Fibroblast of lung (primary cell): ENCODE data around the gene CARD10.

Source experiments
- EZH2 ChIP-seq: IDR thresholded peaks from 2 replicates; pipeline ENCODE4 v1.5.1; 2012; ENCODE audit warnings: low read length, control low read depth, mild to moderate bottlenecking; ENCODE audit errors: missing control alignments
- TF ChIP-seq, protein P1 (sequence below), 2 donors: IDR thresholded peaks in 1 of 2; conservative IDR thresholded peaks in 1 of 2; 1 replicate in 1 of 2; 2 replicates in 1 of 2; pipeline ENCODE4 v1.5.1; 2011 to 2012; ENCODE audit warnings: low read length in 2 of 2, control low read depth in 1 of 2, inconsistent platforms in 1 of 2, low read depth in 1 of 2, mild to moderate bottlenecking in 1 of 2

DNA sequence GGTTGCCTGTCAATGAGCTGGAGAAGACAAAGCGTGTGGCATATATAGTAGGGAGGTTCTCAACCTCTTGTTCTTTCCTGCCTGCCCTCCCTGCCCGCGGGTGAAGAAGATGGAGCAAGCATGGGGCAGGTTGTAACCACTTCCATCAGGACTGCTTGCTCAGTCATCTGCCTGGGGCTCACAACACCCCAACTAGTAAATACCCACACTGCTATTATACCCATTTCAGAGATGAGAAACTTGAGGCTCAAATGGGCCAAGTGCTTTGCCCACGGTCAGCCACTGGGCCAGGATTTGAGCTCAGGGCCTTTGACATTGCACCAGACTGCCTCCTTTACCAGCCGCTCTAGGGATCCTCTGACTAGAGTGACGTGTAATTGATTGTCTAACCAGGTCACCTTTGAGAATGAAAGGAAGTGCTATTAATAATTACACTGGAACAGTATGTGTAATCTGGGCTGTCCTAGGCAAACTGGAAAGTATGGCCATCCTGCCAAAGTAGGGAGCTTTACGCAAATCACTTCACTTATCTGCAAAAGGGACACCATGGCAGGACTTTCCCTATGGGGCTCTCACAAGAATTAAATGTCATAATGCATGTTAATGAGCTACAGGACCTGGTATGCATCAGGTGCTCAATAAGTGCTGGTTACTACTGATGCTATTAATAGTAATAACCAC is 38.2 kb upstream of the CARD10 start:
- TF ChIP-seq, protein P1, sequence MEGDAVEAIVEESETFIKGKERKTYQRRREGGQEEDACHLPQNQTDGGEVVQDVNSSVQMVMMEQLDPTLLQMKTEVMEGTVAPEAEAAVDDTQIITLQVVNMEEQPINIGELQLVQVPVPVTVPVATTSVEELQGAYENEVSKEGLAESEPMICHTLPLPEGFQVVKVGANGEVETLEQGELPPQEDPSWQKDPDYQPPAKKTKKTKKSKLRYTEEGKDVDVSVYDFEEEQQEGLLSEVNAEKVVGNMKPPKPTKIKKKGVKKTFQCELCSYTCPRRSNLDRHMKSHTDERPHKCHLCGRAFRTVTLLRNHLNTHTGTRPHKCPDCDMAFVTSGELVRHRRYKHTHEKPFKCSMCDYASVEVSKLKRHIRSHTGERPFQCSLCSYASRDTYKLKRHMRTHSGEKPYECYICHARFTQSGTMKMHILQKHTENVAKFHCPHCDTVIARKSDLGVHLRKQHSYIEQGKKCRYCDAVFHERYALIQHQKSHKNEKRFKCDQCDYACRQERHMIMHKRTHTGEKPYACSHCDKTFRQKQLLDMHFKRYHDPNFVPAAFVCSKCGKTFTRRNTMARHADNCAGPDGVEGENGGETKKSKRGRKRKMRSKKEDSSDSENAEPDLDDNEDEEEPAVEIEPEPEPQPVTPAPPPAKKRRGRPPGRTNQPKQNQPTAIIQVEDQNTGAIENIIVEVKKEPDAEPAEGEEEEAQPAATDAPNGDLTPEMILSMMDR (conservative IDR thresholded peaks at IDR 0.05 in 1 of 2, IDR thresholded peaks at IDR 0.05 in 1 of 2; ENCODE audit: low read depth in 1 of 2, low read length in 2 of 2) = no peak
- TF ChIP-seq EZH2 = no peak
